HepG2 (cell line): Measurements from ENCODE around the gene TRERF1. TPM values are rescaled to one million over a fixed set of nuclear protein-coding genes. Genes with fewer than 3 reads are reported as not detected.

Experiments
- HNF4G ChIP-seq, 2 experiments: sonication (generic) in 1 of 2; formaldehyde crosslinking in 1 of 2; IDR thresholded peaks; 2 replicates each; pipeline versions ENCODE4 v1.4.0 to v1.6.1; 2011 to 2020; ENCODE audit warnings: borderline replicate concordance in 2 of 2, low read depth in 2 of 2, mild to moderate bottlenecking in 2 of 2, low read length in 1 of 2, missing genetic modification reagents in 1 of 2, moderate library complexity in 1 of 2
- SIN3A ChIP-seq: IDR thresholded peaks from 2 replicates; pipeline ENCODE4 v1.6.1; 2011; ENCODE audit warnings: low read depth, mild to moderate bottlenecking, control low read depth, low read length, borderline replicate concordance
- ZNF205 ChIP-seq: IDR thresholded peaks from 2 replicates; pipeline ENCODE4 v1.6.1; 2018; ENCODE audit warnings: missing biosample characterization, missing genetic modification reagents
- ZNF350 ChIP-seq: sonication (generic); formaldehyde crosslinking; IDR thresholded peaks from 2 replicates; pipeline ENCODE4 v1.4.0; 2020; ENCODE audit warnings: mild to moderate bottlenecking, low read depth, missing genetic modification reagents, borderline replicate concordance
- ZNF543 ChIP-seq: sonication (generic); formaldehyde crosslinking; IDR thresholded peaks from 2 replicates; pipeline ENCODE4 v1.4.0; 2020; ENCODE audit warnings: mild to moderate bottlenecking, missing genetic modification reagents
- ZNF572 ChIP-seq: sonication (generic); formaldehyde crosslinking; IDR thresholded peaks from 2 replicates; pipeline ENCODE4 v1.5.1; 2020; ENCODE audit warnings: mild to moderate bottlenecking, missing genetic modification reagents
- ZNF724P ChIP-seq: sonication (generic); formaldehyde crosslinking; IDR thresholded peaks from 2 replicates; pipeline ENCODE4 v1.8.0; 2022; ENCODE audit warnings: missing genetic modification reagents, borderline replicate concordance
- polyA plus RNA-seq, 8 experiments: library from polyadenylated mRNA; depleted of rRNA in 3 of 8; stranded (reverse) in 7 of 8; unstranded in 1 of 8; fragments of >200 nt; fragmentation: Illumina TruSeq in 4 of 8; extraction: Trizol in 4 of 8; gene quantifications; 2 replicates each; pipeline versions ENCODE4 v1.2.1 to v1.2.3, GENCODE V29; 2011 to 2016; ENCODE audit warnings: low read depth in 4 of 8, missing spikeins in 1 of 8, mixed read lengths in 1 of 8; ENCODE audit not compliant: insufficient read depth in 1 of 8
- total RNA-seq, 5 experiments: library from RNA; depleted of rRNA; stranded (reverse); fragments of >200 nt; fragmentation: Illumina TruSeq; extraction: Trizol; gene quantifications; 2 replicates each; pipeline ENCODE4 v1.2.3, GENCODE V29; 2016; ENCODE audit warnings: low read depth in 1 of 5
- TF ChIP-seq, protein P1 (sequence below): sonication (generic); formaldehyde crosslinking; conservative IDR thresholded peaks from 2 replicates; pipeline ENCODE4 v1.4.0; 2020; ENCODE audit warnings: mild to moderate bottlenecking, missing genetic modification reagents, moderate library complexity
- TF ChIP-seq, protein P2 (sequence below): sonication (generic); formaldehyde crosslinking; IDR thresholded peaks from 2 replicates; pipeline ENCODE4 v1.5.1; 2020; ENCODE audit warnings: mild to moderate bottlenecking, missing genetic modification reagents, moderate library complexity
- TF ChIP-seq, protein P3 (sequence below), 2 experiments: sonication (generic) in 1 of 2; formaldehyde crosslinking in 1 of 2; IDR thresholded peaks; 2 replicates each; pipeline versions ENCODE4 v1.4.0 to v1.6.1; 2016 to 2020; ENCODE audit warnings: borderline replicate concordance in 1 of 2, low read depth in 1 of 2, mild to moderate bottlenecking in 1 of 2, missing genetic modification reagents in 1 of 2

Gene TRERF1
- total and polyA plus RNA-seq, 2 of the 13 experiments (the other 11 are each of a cell fraction or from before 2014, with no cell fraction given) = 0.02 TPM; not detected in 1

DNA sequence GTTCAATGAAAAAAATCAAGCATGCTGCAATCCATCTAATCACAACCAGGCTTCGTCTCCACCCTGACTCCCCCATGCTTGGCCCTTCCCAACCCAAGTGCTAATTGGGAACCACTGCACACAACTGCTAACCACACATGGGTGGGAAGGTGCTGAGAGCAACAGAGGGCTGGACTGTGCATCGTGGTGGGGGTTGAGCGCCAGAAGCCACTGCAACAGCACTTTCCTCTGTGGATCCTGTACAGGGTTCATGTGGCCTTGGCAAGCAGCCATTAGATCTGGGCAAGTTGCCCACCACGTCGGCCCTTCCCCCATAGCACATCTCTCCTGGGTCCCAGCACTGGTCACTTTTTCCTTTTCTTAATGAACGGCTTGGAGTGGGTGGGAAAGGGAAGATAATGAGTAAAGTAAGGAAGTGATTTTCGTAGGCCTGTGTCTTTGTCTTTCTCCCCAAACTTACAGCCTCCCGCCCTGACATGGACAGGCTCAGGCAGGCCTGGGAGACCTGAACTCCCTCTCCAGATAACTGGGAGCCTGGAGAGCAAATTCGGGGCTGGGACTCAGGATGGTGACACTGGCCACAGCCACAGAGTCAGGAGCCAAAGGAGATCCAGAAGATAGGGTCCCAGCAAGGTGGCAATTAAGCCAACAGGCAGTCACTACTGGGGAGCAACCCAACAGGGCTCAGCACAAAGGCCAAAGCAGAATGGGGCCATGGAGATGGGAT, 199.7 kb downstream of the TRERF1 start (continued):
- TF ChIP-seq, protein P1, sequence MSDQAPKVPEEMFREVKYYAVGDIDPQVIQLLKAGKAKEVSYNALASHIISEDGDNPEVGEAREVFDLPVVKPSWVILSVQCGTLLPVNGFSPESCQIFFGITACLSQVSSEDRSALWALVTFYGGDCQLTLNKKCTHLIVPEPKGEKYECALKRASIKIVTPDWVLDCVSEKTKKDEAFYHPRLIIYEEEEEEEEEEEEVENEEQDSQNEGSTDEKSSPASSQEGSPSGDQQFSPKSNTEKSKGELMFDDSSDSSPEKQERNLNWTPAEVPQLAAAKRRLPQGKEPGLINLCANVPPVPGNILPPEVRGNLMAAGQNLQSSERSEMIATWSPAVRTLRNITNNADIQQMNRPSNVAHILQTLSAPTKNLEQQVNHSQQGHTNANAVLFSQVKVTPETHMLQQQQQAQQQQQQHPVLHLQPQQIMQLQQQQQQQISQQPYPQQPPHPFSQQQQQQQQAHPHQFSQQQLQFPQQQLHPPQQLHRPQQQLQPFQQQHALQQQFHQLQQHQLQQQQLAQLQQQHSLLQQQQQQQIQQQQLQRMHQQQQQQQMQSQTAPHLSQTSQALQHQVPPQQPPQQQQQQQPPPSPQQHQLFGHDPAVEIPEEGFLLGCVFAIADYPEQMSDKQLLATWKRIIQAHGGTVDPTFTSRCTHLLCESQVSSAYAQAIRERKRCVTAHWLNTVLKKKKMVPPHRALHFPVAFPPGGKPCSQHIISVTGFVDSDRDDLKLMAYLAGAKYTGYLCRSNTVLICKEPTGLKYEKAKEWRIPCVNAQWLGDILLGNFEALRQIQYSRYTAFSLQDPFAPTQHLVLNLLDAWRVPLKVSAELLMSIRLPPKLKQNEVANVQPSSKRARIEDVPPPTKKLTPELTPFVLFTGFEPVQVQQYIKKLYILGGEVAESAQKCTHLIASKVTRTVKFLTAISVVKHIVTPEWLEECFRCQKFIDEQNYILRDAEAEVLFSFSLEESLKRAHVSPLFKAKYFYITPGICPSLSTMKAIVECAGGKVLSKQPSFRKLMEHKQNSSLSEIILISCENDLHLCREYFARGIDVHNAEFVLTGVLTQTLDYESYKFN (CRISPR knock-in tag) = 0 out of 2 replicates have a peak, but pooled peaks have one; percentile 36
- TF ChIP-seq, protein P2, sequence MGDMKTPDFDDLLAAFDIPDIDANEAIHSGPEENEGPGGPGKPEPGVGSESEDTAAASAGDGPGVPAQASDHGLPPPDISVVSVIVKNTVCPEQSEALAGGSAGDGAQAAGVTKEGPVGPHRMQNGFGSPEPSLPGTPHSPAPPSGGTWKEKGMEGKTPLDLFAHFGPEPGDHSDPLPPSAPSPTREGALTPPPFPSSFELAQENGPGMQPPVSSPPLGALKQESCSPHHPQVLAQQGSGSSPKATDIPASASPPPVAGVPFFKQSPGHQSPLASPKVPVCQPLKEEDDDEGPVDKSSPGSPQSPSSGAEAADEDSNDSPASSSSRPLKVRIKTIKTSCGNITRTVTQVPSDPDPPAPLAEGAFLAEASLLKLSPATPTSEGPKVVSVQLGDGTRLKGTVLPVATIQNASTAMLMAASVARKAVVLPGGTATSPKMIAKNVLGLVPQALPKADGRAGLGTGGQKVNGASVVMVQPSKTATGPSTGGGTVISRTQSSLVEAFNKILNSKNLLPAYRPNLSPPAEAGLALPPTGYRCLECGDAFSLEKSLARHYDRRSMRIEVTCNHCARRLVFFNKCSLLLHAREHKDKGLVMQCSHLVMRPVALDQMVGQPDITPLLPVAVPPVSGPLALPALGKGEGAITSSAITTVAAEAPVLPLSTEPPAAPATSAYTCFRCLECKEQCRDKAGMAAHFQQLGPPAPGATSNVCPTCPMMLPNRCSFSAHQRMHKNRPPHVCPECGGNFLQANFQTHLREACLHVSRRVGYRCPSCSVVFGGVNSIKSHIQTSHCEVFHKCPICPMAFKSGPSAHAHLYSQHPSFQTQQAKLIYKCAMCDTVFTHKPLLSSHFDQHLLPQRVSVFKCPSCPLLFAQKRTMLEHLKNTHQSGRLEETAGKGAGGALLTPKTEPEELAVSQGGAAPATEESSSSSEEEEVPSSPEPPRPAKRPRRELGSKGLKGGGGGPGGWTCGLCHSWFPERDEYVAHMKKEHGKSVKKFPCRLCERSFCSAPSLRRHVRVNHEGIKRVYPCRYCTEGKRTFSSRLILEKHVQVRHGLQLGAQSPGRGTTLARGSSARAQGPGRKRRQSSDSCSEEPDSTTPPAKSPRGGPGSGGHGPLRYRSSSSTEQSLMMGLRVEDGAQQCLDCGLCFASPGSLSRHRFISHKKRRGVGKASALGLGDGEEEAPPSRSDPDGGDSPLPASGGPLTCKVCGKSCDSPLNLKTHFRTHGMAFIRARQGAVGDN = peak; percentile 39; the same call in 1 of the 2 replicates
- TF ChIP-seq ZNF724P = 0 out of 2 replicates have a peak, but pooled peaks have one; percentile 15
- TF ChIP-seq ZNF543 = no peak
- TF ChIP-seq SIN3A = no peak
- TF ChIP-seq, protein P3, sequence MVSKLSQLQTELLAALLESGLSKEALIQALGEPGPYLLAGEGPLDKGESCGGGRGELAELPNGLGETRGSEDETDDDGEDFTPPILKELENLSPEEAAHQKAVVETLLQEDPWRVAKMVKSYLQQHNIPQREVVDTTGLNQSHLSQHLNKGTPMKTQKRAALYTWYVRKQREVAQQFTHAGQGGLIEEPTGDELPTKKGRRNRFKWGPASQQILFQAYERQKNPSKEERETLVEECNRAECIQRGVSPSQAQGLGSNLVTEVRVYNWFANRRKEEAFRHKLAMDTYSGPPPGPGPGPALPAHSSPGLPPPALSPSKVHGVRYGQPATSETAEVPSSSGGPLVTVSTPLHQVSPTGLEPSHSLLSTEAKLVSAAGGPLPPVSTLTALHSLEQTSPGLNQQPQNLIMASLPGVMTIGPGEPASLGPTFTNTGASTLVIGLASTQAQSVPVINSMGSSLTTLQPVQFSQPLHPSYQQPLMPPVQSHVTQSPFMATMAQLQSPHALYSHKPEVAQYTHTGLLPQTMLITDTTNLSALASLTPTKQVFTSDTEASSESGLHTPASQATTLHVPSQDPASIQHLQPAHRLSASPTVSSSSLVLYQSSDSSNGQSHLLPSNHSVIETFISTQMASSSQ (IDR thresholded peaks at IDR 0.05; ENCODE audit: low read depth) = no peak
- TF ChIP-seq, protein P3 (CRISPR knock-in tag; IDR thresholded peaks at IDR 0.05; ENCODE audit: borderline replicate concordance) = no peak
- peak; percentile 32; the same call in 1 of the 2 replicates for TF ChIP-seq ZNF350 (CRISPR knock-in tag)
- TF ChIP-seq ZNF572 (CRISPR knock-in tag) = 0 out of 2 replicates have a peak, but pooled peaks have one; percentile 49
- peak; percentile 4; the same call in 1 of the 2 replicates for TF ChIP-seq HNF4G (IDR thresholded peaks at IDR 0.05; ENCODE audit: borderline replicate concordance, low read depth, low read length)
- TF ChIP-seq HNF4G (CRISPR knock-in tag; IDR thresholded peaks at IDR 0.05; ENCODE audit: borderline replicate concordance, low read depth) = no peak; the same call in 1 of the 2 replicates
- TF ChIP-seq ZNF205 (CRISPR knock-in tag) = 0 out of 2 replicates have a peak, but pooled peaks have one; percentile 37
